Loucy (cell line): Measurements from ENCODE around the gene ITIH3.

Experiments used
- H2AFZ ChIP-seq: fragments of 200-600 bp; sonication (generic); 2 replicates; pipeline ENCODE4 v1.6.0; 2016; ENCODE audit warnings: antibody characterized with exemption, mild to moderate bottlenecking, low read length, moderate library complexity
- H3F3A ChIP-seq: fragments of 200-600 bp; 2 replicates; pipeline ENCODE4 v1.6.0; 2016; ENCODE audit warnings: antibody characterized with exemption, low read depth, mild to moderate bottlenecking
- H3K27me3 ChIP-seq: fragments of 200-600 bp; sonication (generic); 2 replicates; pipeline ENCODE4 v1.6.1; 2014; ENCODE audit warnings: low read length, mild to moderate bottlenecking; ENCODE audit not compliant: insufficient read depth, poor library complexity, severe bottlenecking
- H3K36me3 ChIP-seq: fragments of 200-600 bp; sonication (generic); 2 replicates; pipeline ENCODE4 v1.6.1; 2016; ENCODE audit warnings: low read length; ENCODE audit not compliant: insufficient read depth
- H3K4me1 ChIP-seq: fragments of 200-600 bp; sonication (generic); 2 replicates; pipeline ENCODE4 v1.5.1; 2014; ENCODE audit warnings: low read length, mild to moderate bottlenecking; ENCODE audit not compliant: insufficient read depth, poor library complexity, severe bottlenecking
- H3K4me2 ChIP-seq: fragments of 200-600 bp; sonication (generic); 2 replicates; pipeline ENCODE4 v1.6.0; 2014; ENCODE audit warnings: antibody characterized with exemption, low read length, low read depth, mild to moderate bottlenecking; ENCODE audit not compliant: poor library complexity, severe bottlenecking
- H3K4me3 ChIP-seq: fragments of 200-600 bp; sonication (generic); 2 replicates; pipeline ENCODE4 v1.5.1; 2014; ENCODE audit warnings: low read length, mild to moderate bottlenecking, mixed read lengths; ENCODE audit not compliant: poor library complexity, severe bottlenecking
- H3K79me2 ChIP-seq: fragments of 200-600 bp; sonication (generic); 2 replicates; pipeline ENCODE4 v1.6.1; 2014; ENCODE audit warnings: low read length; ENCODE audit not compliant: insufficient read depth
- H3K9ac ChIP-seq: fragments of 200-600 bp; sonication (generic); 2 replicates; pipeline ENCODE4 v1.6.0; 2014; ENCODE audit warnings: mild to moderate bottlenecking, low read depth, low read length, moderate library complexity; ENCODE audit not compliant: poor library complexity, severe bottlenecking
- H3K9me2 ChIP-seq: fragments of 200-600 bp; sonication (generic); replicated peaks from 2 replicates; pipeline ENCODE4 v1.6.1; 2016; ENCODE audit warnings: low read depth, low read length, mixed read lengths
- H3K9me3 ChIP-seq: fragments of 200-600 bp; sonication (generic); 2 replicates; pipeline ENCODE4 v1.6.1; 2014; ENCODE audit warnings: mild to moderate bottlenecking, antibody characterized with exemption, low read length, low read depth; ENCODE audit not compliant: insufficient read depth
- H4K20me1 ChIP-seq: fragments of 200-600 bp; sonication (generic); 2 replicates; pipeline ENCODE4 v1.6.0; 2014; ENCODE audit warnings: antibody characterized with exemption, low read length, mild to moderate bottlenecking; ENCODE audit not compliant: insufficient read depth, poor library complexity, severe bottlenecking
- EZH2phosphoT487 ChIP-seq: fragments of 200-600 bp; IDR thresholded peaks from 2 replicates; pipeline ENCODE4 v1.6.1; 2018; ENCODE audit warnings: antibody characterized with exemption, mild to moderate bottlenecking, moderate library complexity, borderline replicate concordance
- TF ChIP-seq, protein P1 (sequence below): fragments of 200-600 bp; sonication (generic); conservative IDR thresholded peaks from 2 replicates; pipeline ENCODE4 v1.5.1; 2014; ENCODE audit warnings: mild to moderate bottlenecking, antibody characterized with exemption, low read length

Gene ITIH3

GRCh38 chr3:52798376-52798977 lies 3.9 kb downstream of the ITIH3 start:
- Histone ChIP-seq H3K4me2 (no peak overlapping the region), H3K9me3 (no peaks in the 10 kb centered on the region), H3K4me1 (no peaks in the 10 kb centered on the region), H3K36me3 (no peaks in the 10 kb centered on the region), H3K27me3 (no peaks in the 10 kb centered on the region), H2AFZ (no peak overlapping the region), H3F3A (no peaks in the 10 kb centered on the region), H3K4me3 (no peak overlapping the region), H3K79me2 (no peaks in the 10 kb centered on the region), H3K9me2 (no peaks in the 10 kb centered on the region), H4K20me1 (no peaks in the 10 kb centered on the region), H3K9ac (no peak overlapping the region)
- TF ChIP-seq, protein P1, sequence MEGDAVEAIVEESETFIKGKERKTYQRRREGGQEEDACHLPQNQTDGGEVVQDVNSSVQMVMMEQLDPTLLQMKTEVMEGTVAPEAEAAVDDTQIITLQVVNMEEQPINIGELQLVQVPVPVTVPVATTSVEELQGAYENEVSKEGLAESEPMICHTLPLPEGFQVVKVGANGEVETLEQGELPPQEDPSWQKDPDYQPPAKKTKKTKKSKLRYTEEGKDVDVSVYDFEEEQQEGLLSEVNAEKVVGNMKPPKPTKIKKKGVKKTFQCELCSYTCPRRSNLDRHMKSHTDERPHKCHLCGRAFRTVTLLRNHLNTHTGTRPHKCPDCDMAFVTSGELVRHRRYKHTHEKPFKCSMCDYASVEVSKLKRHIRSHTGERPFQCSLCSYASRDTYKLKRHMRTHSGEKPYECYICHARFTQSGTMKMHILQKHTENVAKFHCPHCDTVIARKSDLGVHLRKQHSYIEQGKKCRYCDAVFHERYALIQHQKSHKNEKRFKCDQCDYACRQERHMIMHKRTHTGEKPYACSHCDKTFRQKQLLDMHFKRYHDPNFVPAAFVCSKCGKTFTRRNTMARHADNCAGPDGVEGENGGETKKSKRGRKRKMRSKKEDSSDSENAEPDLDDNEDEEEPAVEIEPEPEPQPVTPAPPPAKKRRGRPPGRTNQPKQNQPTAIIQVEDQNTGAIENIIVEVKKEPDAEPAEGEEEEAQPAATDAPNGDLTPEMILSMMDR = no peak
- no peak for TF ChIP-seq EZH2phosphoT487

DNA sequence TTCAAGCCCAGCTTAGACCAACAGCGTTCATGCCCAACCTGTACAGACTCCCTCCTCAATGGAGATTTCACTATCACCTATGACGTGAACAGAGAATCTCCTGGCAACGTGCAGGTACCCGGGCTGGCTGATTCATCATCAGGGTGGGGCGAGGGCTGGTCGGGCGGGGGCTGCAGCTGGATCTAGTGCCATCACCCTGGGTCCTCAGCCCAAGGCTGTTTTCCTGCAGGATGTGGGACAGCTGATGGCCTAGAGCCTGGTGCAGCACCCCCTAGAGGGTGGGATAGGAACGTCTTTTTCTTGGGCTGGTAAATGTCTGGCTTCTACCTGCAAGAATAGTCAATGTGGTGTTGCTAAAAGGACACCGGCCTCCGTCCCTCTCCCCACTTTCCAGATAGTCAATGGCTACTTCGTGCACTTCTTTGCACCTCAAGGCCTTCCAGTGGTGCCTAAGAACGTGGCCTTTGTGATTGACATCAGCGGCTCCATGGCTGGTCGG lies 4.4 kb downstream of the ITIH3 start:
- H3F3A ChIP-seq = no peaks in the 10 kb centered on the region
- H3K9me3 ChIP-seq = no peaks in the 10 kb centered on the region
- no peak overlapping the region for H2AFZ ChIP-seq
- H3K4me2 ChIP-seq = no peak overlapping the region
- H3K36me3 ChIP-seq = no peaks in the 10 kb centered on the region
- no peak overlapping the region for H3K9ac ChIP-seq
- TF ChIP-seq, protein P1 = peak; percentile 83
- no peak for TF ChIP-seq EZH2phosphoT487
- no peaks in the 10 kb centered on the region for H3K4me1 ChIP-seq
- H3K4me3 ChIP-seq = no peak overlapping the region
- no peaks in the 10 kb centered on the region for H3K79me2 ChIP-seq
- H3K27me3 ChIP-seq = no peaks in the 10 kb centered on the region
- no peaks in the 10 kb centered on the region for H4K20me1 ChIP-seq
- no peaks in the 10 kb centered on the region for H3K9me2 ChIP-seq

DNA sequence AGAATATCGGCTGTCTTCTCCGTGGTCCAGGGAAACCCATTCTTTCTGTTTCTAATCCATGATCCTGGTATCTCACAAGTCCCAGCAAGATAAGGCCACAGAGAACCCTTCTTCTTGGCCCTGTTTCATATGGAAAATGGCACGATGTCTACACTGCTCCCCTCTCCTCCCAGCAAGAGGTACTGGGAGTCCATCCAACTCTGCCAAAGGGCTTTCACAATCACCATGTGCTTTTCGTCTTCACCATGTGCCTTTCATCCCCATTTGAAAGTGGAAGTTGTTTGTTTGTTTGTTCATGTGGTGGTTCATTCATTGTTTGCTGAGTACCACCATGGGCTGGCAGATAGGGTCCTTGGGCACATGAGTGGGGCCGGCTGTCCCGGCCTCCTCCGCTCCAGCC lies 5.5 kb downstream of the ITIH3 start:
- no peak overlapping the region for H2AFZ ChIP-seq
- H4K20me1 ChIP-seq = no peaks in the 10 kb centered on the region
- no peaks in the 10 kb centered on the region for H3K79me2 ChIP-seq
- H3K9ac ChIP-seq = no peak overlapping the region
- no peak overlapping the region for H3K4me2 ChIP-seq
- no peaks in the 10 kb centered on the region for H3K27me3 ChIP-seq
- no peak overlapping the region for H3K4me3 ChIP-seq
- no peaks in the 10 kb centered on the region for H3K36me3 ChIP-seq
- no peaks in the 10 kb centered on the region for H3K9me2 ChIP-seq
- no peaks in the 10 kb centered on the region for H3F3A ChIP-seq
- no peaks in the 10 kb centered on the region for H3K4me1 ChIP-seq
- H3K9me3 ChIP-seq = no peaks in the 10 kb centered on the region
- TF ChIP-seq EZH2phosphoT487 = no peak
- TF ChIP-seq, protein P1 = no peak
